Activated CD4-positive, alpha-beta T cell treated with anti-CD3 and anti-CD28 coated beads for 36 hours (primary cell): ENCODE data around the gene ZFR. TPM values are rescaled to one million over a fixed set of nuclear protein-coding genes. Genes with fewer than 3 reads are reported as not detected.
A peak's percentile ranks its signal among the peaks of the same experiment; 100 is the strongest.

Experiments
- ATAC-seq: fragments of 200-7000 bp; cut with Tn5 transposase; one replicate; pipeline ENCODE4 v1.10.0; 2021; ENCODE audit warnings: mild to moderate bottlenecking, moderate library complexity
- CTCF ChIA-PET: fragments of 350-600 bp; sonication (Branson Sonifier 250); formaldehyde crosslinking; loops from one replicate; lab custom pipeline; 2021; ENCODE audit warnings: antibody characterized with exemption; lab: Charles Lee
- POLR2A ChIA-PET: fragments of 350-600 bp; sonication (Branson Sonifier 250); formaldehyde crosslinking; loops from one replicate; lab custom pipeline; 2021; ENCODE audit warnings: antibody characterized with exemption, inconsistent platforms; lab: Charles Lee
- DNase-seq: peaks from one replicate; pipeline ENCODE4 v3.0.0-alpha.2; 2020
- H3K27ac Mint-ChIP-seq: one replicate; pipeline ENCODE4 v1.8.0; 2021; ENCODE audit warnings: mixed read lengths
- H3K27me3 Mint-ChIP-seq: one replicate; pipeline ENCODE4 v1.8.0; 2021; ENCODE audit warnings: mixed read lengths
- H3K36me3 Mint-ChIP-seq: one replicate; pipeline ENCODE4 v1.8.0; 2021; ENCODE audit warnings: low read depth, mixed read lengths
- H3K4me1 Mint-ChIP-seq: one replicate; pipeline ENCODE4 v1.8.0; 2021; ENCODE audit warnings: mixed read lengths
- H3K4me3 Mint-ChIP-seq: one replicate; pipeline ENCODE4 v1.8.0; 2021; ENCODE audit warnings: mild to moderate bottlenecking, moderate library complexity, mixed read lengths
- H3K9me3 Mint-ChIP-seq: one replicate; pipeline ENCODE4 v1.8.0; 2021; ENCODE audit warnings: low read depth, mixed read lengths
- intact Hi-C, 2 experiments: fragments of 100-400 bp; cut with DNase I in 1 of 2; cut with micrococcal nuclease in 1 of 2; formaldehyde crosslinking; loops; one replicate each; pipeline versions ENCODE4 v1.14.2 to v1.15.1; 2022 to 2024; cut with DNase I, micrococcal nuclease
- total RNA-seq, 2 experiments: library from RNA; stranded (reverse); gene quantifications; one replicate each; pipeline ENCODE4 v1.2.3, GENCODE V29; 2021

The ZFR gene
- total RNA-seq, 2 experiments from 2014 or later: 60.6 to 81.4 TPM

DNA sequence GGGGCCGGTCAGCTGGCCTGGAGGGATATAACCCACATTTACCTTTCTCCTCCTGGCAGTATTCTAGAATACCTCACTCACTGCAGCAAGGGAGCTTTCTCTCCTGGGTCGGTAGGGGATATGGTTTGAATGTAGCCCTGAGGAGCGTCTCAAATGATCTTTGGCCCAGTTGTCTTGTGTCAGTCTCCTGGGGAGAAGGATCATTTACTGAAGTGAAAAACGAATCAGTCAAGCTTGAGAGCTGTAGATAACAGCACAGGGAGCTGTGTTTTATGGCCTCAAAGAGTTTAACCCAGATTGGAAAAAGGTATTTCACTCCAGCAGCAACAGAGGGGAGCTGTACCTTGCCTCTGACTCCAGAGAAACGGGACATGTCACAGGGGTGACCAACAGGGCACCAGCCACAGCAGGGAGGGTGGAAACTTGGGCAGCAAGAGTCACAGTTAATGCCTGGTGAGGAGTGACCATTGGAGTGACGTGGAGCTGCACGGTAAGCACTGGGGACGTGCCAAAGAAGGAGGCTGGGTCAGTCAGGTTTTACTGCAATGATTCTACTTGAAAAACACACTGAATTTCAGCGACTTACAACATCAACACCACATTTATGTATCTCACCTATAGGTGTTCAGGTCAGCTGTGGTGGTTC, 29.8 kb upstream of the ZFR start:
- Mint-ChIP-seq H3K27me3 (no peaks in the 10 kb centered on the region), H3K36me3 (no peaks in the 10 kb centered on the region), H3K4me3 (no peak overlapping the region), H3K27ac (no peak overlapping the region), H3K4me1 (no peaks in the 10 kb centered on the region), H3K9me3 (no peaks in the 10 kb centered on the region)
- POLR2A ChIA-PET: interaction anchor here (0.5 kb wide), 1 partner anchor 9 kb away, joined by 3 read pairs; no protein-coding TSS in a partner anchor
- no peak for ATAC-seq
- DNase-seq: no peak
- intact Hi-C loops: no loop called here
- CTCF ChIA-PET: interaction anchor here (0.9 to 1.1 kb wide), 2 partner anchors 40 to 153 kb away, joined by 3 read pairs; no protein-coding TSS in a partner anchor

DNA sequence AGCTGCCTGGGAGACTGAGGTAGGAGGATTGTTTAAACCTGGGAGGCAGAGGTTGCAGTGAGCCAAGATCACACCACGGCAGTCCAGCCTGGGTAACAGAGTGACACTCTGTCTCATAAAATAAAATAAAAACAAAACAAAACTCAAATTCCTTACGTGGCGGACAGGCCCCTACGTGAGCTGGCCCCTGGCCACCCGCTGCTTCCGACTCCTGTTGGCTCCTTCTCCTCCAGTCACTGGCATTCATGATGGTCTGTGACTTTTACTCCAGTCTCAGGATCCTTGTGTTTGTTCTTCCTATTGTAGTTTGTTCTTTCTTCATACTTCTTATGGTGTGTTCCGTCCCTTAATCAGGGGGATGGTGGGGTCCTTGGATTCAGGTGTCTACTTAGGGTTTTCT, 28.5 kb upstream of the ZFR start:
- no peak for ATAC-seq
- ChIA-PET POLR2A (no interaction called here), CTCF (no interaction called here)
- intact Hi-C loops: no loop called here
- Mint-ChIP-seq H3K4me1 (no peaks in the 10 kb centered on the region), H3K36me3 (no peaks in the 10 kb centered on the region), H3K9me3 (no peaks in the 10 kb centered on the region), H3K27ac (no peak overlapping the region), H3K4me3 (no peak overlapping the region), H3K27me3 (no peaks in the 10 kb centered on the region)
- DNase-seq: no peak

DNA sequence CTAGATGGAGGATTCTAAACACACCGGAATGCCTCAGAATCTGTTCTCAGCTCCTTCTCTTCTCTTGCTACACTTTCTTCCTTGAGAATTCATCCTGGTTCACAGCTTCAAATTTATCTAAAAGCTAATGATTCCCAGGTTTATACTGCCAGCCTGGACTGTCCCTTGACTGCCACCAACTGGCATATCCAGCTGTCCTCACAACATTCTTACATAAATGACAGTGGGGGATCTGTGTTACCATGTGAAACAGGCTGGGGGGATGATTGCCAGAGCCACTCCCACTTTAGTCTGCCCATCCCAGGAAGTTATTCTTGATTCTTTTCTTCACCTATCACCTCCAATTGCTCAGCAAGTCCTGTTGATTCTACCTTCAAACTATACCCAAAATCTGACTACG, 27.2 kb upstream of the ZFR start:
- Mint-ChIP-seq H3K27me3 (no peaks in the 10 kb centered on the region), H3K36me3 (no peaks in the 10 kb centered on the region), H3K4me3 (no peak overlapping the region), H3K27ac (no peak overlapping the region), H3K9me3 (no peaks in the 10 kb centered on the region), H3K4me1 (no peaks in the 10 kb centered on the region)
- no peak for DNase-seq
- intact Hi-C loops: no loop called here
- ChIA-PET POLR2A (no interaction called here), CTCF (no interaction called here)
- ATAC-seq: no peak

DNA sequence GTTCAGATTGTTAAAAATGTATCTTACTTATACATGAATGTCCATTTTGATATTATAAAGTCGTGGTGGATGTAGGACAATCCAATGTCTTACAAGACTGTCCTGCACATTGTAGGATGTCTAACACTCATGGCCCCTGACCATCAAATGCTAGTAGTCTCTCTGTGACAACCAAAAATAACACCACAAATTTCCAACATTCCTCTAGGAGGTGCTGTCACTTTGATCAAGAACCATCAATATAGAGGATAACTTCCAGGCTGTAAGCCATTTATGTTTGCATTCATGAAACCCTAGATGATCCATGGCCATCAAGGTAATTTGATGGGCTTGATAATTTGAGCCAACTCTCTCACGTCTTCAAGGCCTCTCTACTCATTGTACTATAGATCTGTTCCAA, 20.5 kb upstream of the ZFR start:
- peaks cover 17% of the 10 kb centered on the region for H3K4me1 Mint-ChIP-seq
- ChIA-PET CTCF (interaction anchor here (0.5 kb wide), 1 partner anchor 24 kb away, joined by 3 read pairs; no protein-coding TSS in a partner anchor), POLR2A (no interaction called here)
- no peaks in the 10 kb centered on the region for H3K36me3 Mint-ChIP-seq
- intact Hi-C loops: no loop called here
- DNase-seq (no peak), ATAC-seq (no peak)
- no peaks in the 10 kb centered on the region for H3K27me3 Mint-ChIP-seq
- H3K27ac Mint-ChIP-seq: no peak overlapping the region
- no peaks in the 10 kb centered on the region for H3K9me3 Mint-ChIP-seq
- H3K4me3 Mint-ChIP-seq: no peak overlapping the region

DNA sequence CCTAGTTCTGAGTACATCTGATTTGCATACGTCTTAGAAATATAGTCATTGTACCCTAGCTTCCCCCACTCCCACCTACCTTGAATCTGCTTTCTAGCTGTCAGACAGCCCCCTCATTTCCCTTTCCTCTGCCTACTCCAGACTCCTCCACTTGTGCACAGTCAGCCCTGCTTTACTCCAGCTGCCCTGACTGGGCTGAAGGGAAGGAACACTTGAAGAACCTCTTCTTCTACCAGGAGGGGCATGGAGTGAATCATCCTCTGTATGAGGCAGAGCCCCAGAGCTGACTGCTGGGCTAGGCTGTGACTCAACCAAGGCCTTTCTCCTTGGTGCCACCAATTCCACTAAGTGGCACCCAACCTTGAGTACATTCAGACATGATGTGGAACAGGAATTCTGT, 18.1 kb upstream of the ZFR start:
- Mint-ChIP-seq H3K27me3 (no peaks in the 10 kb centered on the region), H3K4me1 (peaks cover 17% of the 10 kb centered on the region), H3K9me3 (no peaks in the 10 kb centered on the region), H3K27ac (peak overlapping the region; percentile 90), H3K4me3 (no peak overlapping the region), H3K36me3 (no peaks in the 10 kb centered on the region)
- peak; percentile 73 for DNase-seq
- CTCF ChIA-PET: interaction anchor here (0.8 to 1.7 kb wide), 5 partner anchors 17 to 228 kb away, joined by 3 to 5 read pairs (median 4); no protein-coding TSS in a partner anchor
- intact Hi-C loops: loop anchor here (1.0 to 2.0 kb wide), 2 partner anchors 18 to 70 kb away; partner anchors contain the start of gene ZFR (in 2 of the 2)
- POLR2A ChIA-PET: interaction anchor here (0.6 kb wide), 1 partner anchor 87 kb away, joined by 3 read pairs; no protein-coding TSS in a partner anchor
- ATAC-seq: peak; percentile 100

DNA sequence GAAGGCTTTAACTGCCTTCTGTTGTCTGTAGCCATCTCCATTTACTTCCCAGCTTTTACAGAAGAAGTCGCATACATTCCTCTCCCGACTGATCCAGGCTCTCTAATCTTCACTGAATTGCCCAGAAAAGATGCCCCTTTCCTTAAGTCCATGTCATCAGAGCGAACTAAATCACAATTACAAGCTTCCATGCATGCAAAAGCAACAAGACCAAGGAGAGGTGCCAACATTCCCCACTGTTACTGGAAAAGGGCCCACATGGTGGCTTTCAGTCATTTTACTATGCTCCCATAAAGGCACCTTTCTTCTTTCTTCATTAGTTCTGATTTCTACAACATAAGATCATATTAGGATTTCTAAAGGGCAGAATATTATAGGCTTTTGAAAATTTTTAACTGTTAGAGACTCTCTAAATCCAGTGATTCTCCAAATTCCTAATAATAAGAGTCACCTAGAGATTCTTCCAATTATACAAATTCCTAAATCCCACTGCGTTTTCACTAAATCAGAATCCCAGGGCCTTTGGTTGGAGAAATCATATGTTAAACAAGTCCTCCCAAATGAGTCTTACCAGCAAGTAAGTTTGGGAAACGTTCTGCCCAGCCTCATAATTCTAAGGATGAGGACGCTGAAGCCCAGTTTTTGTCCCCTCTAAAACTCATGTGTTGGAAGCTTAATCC, 17.0 kb upstream of the ZFR start:
- H3K4me3 Mint-ChIP-seq: no peak overlapping the region
- ChIA-PET POLR2A (no interaction called here), CTCF (interaction anchor here (0.7 to 1.7 kb wide), 2 partner anchors 44 to 129 kb away, joined by 4 to 5 read pairs; no protein-coding TSS in a partner anchor)
- no peak overlapping the region for H3K27ac Mint-ChIP-seq
- intact Hi-C loops: loop anchor here (1.0 to 2.0 kb wide), 2 partner anchors 17 to 71 kb away; partner anchors contain the start of gene ZFR (in 2 of the 2)
- ATAC-seq: no peak
- peaks cover 17% of the 10 kb centered on the region for H3K4me1 Mint-ChIP-seq
- no peaks in the 10 kb centered on the region for H3K36me3 Mint-ChIP-seq
- no peaks in the 10 kb centered on the region for H3K27me3 Mint-ChIP-seq
- no peaks in the 10 kb centered on the region for H3K9me3 Mint-ChIP-seq
- no peak for DNase-seq

DNA sequence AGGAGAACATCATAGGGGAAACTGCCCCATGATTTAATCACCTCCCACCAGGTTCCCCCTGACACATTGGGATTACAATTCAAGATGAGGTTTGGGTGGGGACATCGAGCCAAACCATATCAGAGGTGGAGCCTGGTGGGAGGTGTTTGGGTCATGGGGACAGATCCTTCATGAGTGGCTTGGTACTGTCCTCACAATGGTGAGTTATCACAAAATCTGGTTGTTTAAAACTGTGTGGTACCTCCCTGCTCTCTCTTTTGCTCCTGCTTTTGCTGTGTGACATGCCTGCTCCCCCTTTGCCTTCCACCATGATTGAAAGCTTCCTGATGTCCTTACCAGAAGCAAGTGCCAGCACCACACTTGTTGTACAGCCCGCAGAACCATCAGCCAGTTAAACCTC, 16.2 kb upstream of the ZFR start:
- no peak overlapping the region for H3K27ac Mint-ChIP-seq
- H3K9me3 Mint-ChIP-seq: no peaks in the 10 kb centered on the region
- intact Hi-C loops: no loop called here
- CTCF ChIA-PET: interaction anchor here (0.7 kb wide), 1 partner anchor 45 kb away, joined by 4 read pairs; no protein-coding TSS in a partner anchor
- H3K36me3 Mint-ChIP-seq: no peaks in the 10 kb centered on the region
- ATAC-seq (no peak), DNase-seq (no peak)
- no peaks in the 10 kb centered on the region for H3K27me3 Mint-ChIP-seq
- no peak overlapping the region for H3K4me3 Mint-ChIP-seq
- H3K4me1 Mint-ChIP-seq: peaks cover 17% of the 10 kb centered on the region
- POLR2A ChIA-PET: no interaction called here

DNA sequence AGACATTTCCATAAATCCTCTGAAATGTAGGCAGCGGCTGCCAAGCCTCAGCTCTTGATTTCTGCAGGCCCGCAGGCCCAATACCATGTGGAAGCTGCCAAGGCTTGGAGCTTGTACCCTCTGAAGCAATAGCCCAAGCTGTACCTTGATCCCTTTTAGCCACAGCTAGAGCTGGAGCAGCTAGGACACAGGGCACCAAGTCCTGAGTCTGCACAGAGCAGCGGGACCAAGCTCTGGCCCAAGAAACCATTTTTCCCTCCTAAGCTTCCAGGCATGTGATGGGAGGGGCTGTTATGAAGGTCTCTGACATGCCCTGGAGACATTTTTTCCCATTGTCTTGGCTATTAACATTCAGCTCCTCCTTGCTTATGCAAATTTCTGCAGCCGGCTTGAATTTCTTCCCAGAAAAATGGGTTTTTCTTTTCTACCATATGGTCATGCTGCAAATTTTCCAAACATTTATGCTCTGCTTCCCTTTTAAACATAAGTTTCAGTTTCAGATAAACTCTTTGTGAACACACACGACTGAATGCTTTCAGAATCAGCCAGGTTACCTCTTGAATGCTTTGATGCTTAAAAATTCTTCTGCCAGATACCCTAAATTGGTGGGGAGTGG, 14.4 kb upstream of the ZFR start:
- no peak overlapping the region for H3K27ac Mint-ChIP-seq
- POLR2A ChIA-PET: interaction anchor here (1.0 kb wide), 1 partner anchor 75 kb away, joined by 6 read pairs; no protein-coding TSS in a partner anchor

DNA sequence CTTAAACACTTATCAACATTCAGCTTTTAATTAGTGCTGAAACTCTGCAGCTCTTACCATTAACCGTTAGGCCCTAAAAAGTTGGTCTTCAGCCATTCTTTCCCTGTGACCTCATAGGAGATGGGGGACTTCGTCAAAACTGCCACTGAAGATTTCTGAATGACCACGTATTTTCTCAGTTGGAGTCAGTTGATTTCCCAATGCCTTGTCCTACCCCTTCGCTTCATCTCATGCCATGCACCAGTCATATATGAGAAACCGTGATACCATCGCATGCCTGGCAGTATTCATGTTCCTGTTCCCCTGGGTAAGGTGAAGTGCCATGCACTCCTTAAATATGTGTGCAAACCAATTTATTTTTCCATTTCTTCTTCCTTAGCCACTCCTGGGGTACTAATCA, 10.8 kb upstream of the ZFR start:
- H3K27me3 Mint-ChIP-seq: no peaks in the 10 kb centered on the region
- DNase-seq: no peak
- no peaks in the 10 kb centered on the region for H3K4me1 Mint-ChIP-seq
- no peak overlapping the region for H3K4me3 Mint-ChIP-seq
- ATAC-seq: no peak
- no peak overlapping the region for H3K27ac Mint-ChIP-seq
- no peaks in the 10 kb centered on the region for H3K9me3 Mint-ChIP-seq
- POLR2A ChIA-PET: no interaction called here
- no peaks in the 10 kb centered on the region for H3K36me3 Mint-ChIP-seq
- CTCF ChIA-PET: interaction anchor here (1.0 kb wide), 1 partner anchor 135 kb away, joined by 5 read pairs; no protein-coding TSS in a partner anchor
- intact Hi-C loops: no loop called here

More for the DNA sequence above, 14.4 kb upstream of the ZFR start:
- Mint-ChIP-seq H3K4me3 (no peak overlapping the region), H3K36me3 (no peaks in the 10 kb centered on the region), H3K27me3 (no peaks in the 10 kb centered on the region), H3K4me1 (peaks cover 17% of the 10 kb centered on the region), H3K9me3 (no peaks in the 10 kb centered on the region)
- CTCF ChIA-PET: interaction anchor here (1.0 kb wide), 1 partner anchor 11 kb away, joined by 3 read pairs; no protein-coding TSS in a partner anchor
- intact Hi-C loops: no loop called here
- no peak for DNase-seq
- no peak for ATAC-seq

DNA sequence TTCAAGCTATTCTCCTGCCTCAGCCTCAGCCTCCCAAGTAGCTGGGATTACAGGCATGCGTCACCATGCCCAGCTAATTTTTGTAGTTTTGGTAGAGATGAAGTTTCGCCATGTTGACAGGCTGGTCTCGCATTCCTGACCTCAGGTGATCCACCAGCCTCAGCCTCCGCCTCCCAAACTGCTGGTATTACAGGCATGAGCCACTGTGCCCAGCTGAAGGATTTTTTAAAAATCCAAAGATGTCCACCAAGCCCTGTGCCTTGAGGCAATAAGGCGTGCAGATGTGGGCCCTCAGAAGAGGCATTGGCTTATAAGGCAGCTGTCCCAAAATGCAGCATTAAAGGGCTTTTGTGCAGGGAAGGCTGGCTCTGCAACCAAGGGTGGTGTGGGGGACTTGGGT, 10.3 kb upstream of the ZFR start:
- H3K9me3 Mint-ChIP-seq: no peaks in the 10 kb centered on the region
- ChIA-PET POLR2A (no interaction called here), CTCF (interaction anchor here (0.6 to 1.0 kb wide), 3 partner anchors 135 to 524 kb away, joined by 3 to 5 read pairs (median 3); no protein-coding TSS in a partner anchor)
- H3K27ac Mint-ChIP-seq: no peak overlapping the region
- H3K36me3 Mint-ChIP-seq: no peaks in the 10 kb centered on the region
- H3K27me3 Mint-ChIP-seq: no peaks in the 10 kb centered on the region
- no peaks in the 10 kb centered on the region for H3K4me1 Mint-ChIP-seq
- ATAC-seq (no peak), DNase-seq (no peak)
- intact Hi-C loops: no loop called here
- no peak overlapping the region for H3K4me3 Mint-ChIP-seq

DNA sequence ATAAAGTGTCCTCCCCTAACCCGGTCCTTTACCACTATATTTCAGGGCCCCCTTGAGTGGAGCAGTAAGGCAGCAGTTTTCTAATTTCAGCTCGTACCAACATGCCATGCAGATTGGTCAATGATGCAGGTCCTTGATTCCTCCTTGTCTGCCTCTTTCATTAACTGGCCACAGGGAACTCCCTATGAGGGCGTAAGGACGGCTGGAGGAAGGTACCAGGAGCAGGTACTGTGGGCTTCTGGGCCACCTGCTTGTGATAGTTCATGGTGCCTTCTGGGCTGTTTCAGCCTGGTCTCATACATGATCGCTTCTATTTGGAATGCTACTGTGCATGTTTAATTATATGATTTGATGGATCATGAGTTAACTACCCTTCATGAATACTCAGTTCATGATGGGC, 9.4 kb upstream of the ZFR start:
- CTCF ChIA-PET: interaction anchor here (1.0 kb wide), 2 partner anchors 136 to 162 kb away, joined by 3 to 5 read pairs; no protein-coding TSS in a partner anchor
- intact Hi-C loops: no loop called here

More for the DNA sequence above, 9.4 kb upstream of the ZFR start:
- Mint-ChIP-seq H3K4me3 (no peak overlapping the region), H3K27ac (no peak overlapping the region), H3K36me3 (no peaks in the 10 kb centered on the region), H3K27me3 (no peaks in the 10 kb centered on the region), H3K9me3 (no peaks in the 10 kb centered on the region), H3K4me1 (no peaks in the 10 kb centered on the region)
- no peak for DNase-seq
- ATAC-seq: no peak
- POLR2A ChIA-PET: interaction anchor here (0.7 kb wide), 1 partner anchor 139 kb away, joined by 11 read pairs; no protein-coding TSS in a partner anchor
